PC-9 (cell line): ENCODE data around the gene DENND2D. TPM values are rescaled to one million over a fixed set of nuclear protein-coding genes. Genes with fewer than 3 reads are reported as not detected.
A peak's percentile ranks its signal among the peaks of the same experiment; 100 is the strongest.

ENCODE experiments used
- BruUV-seq: library from RNA; stranded (reverse); fragments of 400-500 nt; replicated peaks from 2 replicates; lab custom pipeline; 2021; lab: Mats Ljungman, UMichigan
- CTCF ChIA-PET: fragments of 300-600 bp; sonication (Branson Sonifier 250); formaldehyde crosslinking; loops from one replicate; lab custom pipeline; 2022; ENCODE audit warnings: antibody characterized with exemption; lab: Charles Lee
- POLR2A ChIA-PET: fragments of 300-600 bp; sonication (Branson Sonifier 250); formaldehyde crosslinking; loops from one replicate; lab custom pipeline; 2022; ENCODE audit warnings: antibody characterized with exemption; ENCODE audit not compliant: unreplicated experiment; lab: Charles Lee
- DNase-seq, 2 experiments: peaks; one replicate each; pipeline versions ENCODE4 v3.0.0 to v3.0.0-alpha.2; 2015 to 2022; ENCODE audit warnings: mixed read lengths in 1 of 2
- H2AFZ ChIP-seq: fragments of 200-600 bp; sonication (generic); 2 replicates; pipeline ENCODE4 v1.8.1; 2017; ENCODE audit warnings: antibody characterized with exemption
- H3F3A ChIP-seq: fragments of 200-600 bp; sonication (generic); 2 replicates; pipeline ENCODE4 v1.8.1; 2017; ENCODE audit warnings: antibody characterized with exemption, mild to moderate bottlenecking, low read depth; ENCODE audit not compliant: insufficient read depth
- H3K27ac ChIP-seq: fragments of 200-600 bp; sonication (generic); 2 replicates; pipeline ENCODE4 v1.6.1; 2016; ENCODE audit warnings: mixed run types
- H3K27me3 ChIP-seq: fragments of 200-600 bp; sonication (generic); 2 replicates; pipeline ENCODE4 v1.6.1; 2016; ENCODE audit warnings: low read depth, mixed run types; ENCODE audit not compliant: insufficient read depth
- H3K36me3 ChIP-seq: fragments of 200-600 bp; sonication (generic); 2 replicates; pipeline ENCODE4 v1.6.1; 2016; ENCODE audit warnings: low read depth, mixed run types
- H3K4me1 ChIP-seq: fragments of 200-600 bp; sonication (generic); replicated peaks from 2 replicates; pipeline ENCODE4 v1.6.1; 2016; ENCODE audit warnings: mixed run types; ENCODE audit not compliant: insufficient read depth
- H3K4me2 ChIP-seq: fragments of 200-600 bp; sonication (generic); 2 replicates; pipeline ENCODE4 v1.6.1; 2017; ENCODE audit warnings: mixed run types
- H3K4me3 ChIP-seq: fragments of 200-600 bp; sonication (generic); 2 replicates; pipeline ENCODE4 v1.6.1; 2016; ENCODE audit warnings: mixed run types
- H3K79me2 ChIP-seq: fragments of 200-600 bp; sonication (generic); 2 replicates; pipeline ENCODE4 v1.6.1; 2017; ENCODE audit warnings: low read depth, mixed run types
- H3K9me2 ChIP-seq: fragments of 200-600 bp; sonication (generic); 2 replicates; pipeline ENCODE4 v1.8.1; 2017; ENCODE audit warnings: mild to moderate bottlenecking; ENCODE audit not compliant: insufficient read depth
- H3K9me3 ChIP-seq: fragments of 200-600 bp; sonication (generic); 2 replicates; pipeline ENCODE4 v1.8.1; 2016; ENCODE audit warnings: low read depth; ENCODE audit not compliant: insufficient read depth
- H4K20me1 ChIP-seq: fragments of 200-600 bp; sonication (generic); 2 replicates; pipeline ENCODE4 v1.8.1; 2017; ENCODE audit not compliant: insufficient read depth
- CTCF ChIP-seq: fragments of 200-600 bp; sonication (generic); conservative IDR thresholded peaks from 2 replicates; pipeline ENCODE4 v1.6.1; 2017; ENCODE audit warnings: mixed run types, antibody characterized with exemption, mild to moderate bottlenecking, moderate library complexity
- EZH2 ChIP-seq: fragments of 200-600 bp; sonication (generic); IDR thresholded peaks from 2 replicates; pipeline ENCODE4 v1.8.0; 2017; ENCODE audit warnings: antibody characterized with exemption, low read depth
- intact Hi-C: fragments of 100-400 bp; cut with micrococcal nuclease; formaldehyde crosslinking; loops from one replicate; pipeline ENCODE4 v1.10.0; 2022; ENCODE audit not compliant: unreplicated experiment
- total RNA-seq: library from RNA; stranded (reverse); gene quantifications from 2 replicates; pipeline ENCODE4 v1.2.3, GENCODE V29; 2021

The DENND2D gene
- total RNA-seq, 1 experiment from 2014 or later = 44.9 TPM

- BruUV-seq = no TSS peak
- Histone ChIP-seq H3K27me3 (no peaks in the 10 kb centered on the region), H3K79me2 (no peaks in the 10 kb centered on the region), H3K4me2 (peak overlapping the region; percentile 46), H2AFZ (no peak overlapping the region), H3K36me3 (peaks cover 24% of the 10 kb centered on the region; the same call in 1 of the 2 replicates), H3F3A (peaks cover 13% of the 10 kb centered on the region), H3K27ac (peak overlapping the region; percentile 79), H3K4me1 (peaks cover 48% of the 10 kb centered on the region), H3K4me3 (no peak overlapping the region; the same call in 1 of the 2 replicates), H3K9me3 (peaks cover 3% of the 10 kb centered on the region; the same call in 1 of the 2 replicates), H4K20me1 (no peaks in the 10 kb centered on the region), H3K9me2 (no peaks in the 10 kb centered on the region)
- intact Hi-C loops = no loop called here
- TF ChIP-seq EZH2 (no peak), CTCF (no peak)
- CTCF ChIA-PET = no interaction called here
- POLR2A ChIA-PET = no interaction called here
- peak in 1 of 2 experiments; percentile 39 for DNase-seq
These were observed 7.6 kb downstream of the DENND2D start for GRCh38 chr1:111192658-111193519.

GRCh38 chr1:111192074-111192473, 8.4 kb downstream of the DENND2D start:
- CTCF ChIA-PET = no interaction called here
- no peak for DNase-seq
- Histone ChIP-seq H3K36me3 (peaks cover 32% of the 10 kb centered on the region; the same call in 1 of the 2 replicates), H3K9me3 (peaks cover 3% of the 10 kb centered on the region; the same call in 1 of the 2 replicates), H3K4me2 (no peak overlapping the region), H3K4me1 (peaks cover 48% of the 10 kb centered on the region), H3K79me2 (no peaks in the 10 kb centered on the region), H3K27ac (peak overlapping the region; percentile 79; the same call in 1 of the 2 replicates), H3K9me2 (no peaks in the 10 kb centered on the region), H3K4me3 (no peak overlapping the region), H3F3A (peaks cover 13% of the 10 kb centered on the region), H4K20me1 (no peaks in the 10 kb centered on the region), H2AFZ (no peak overlapping the region), H3K27me3 (no peaks in the 10 kb centered on the region)
- POLR2A ChIA-PET = no interaction called here
- intact Hi-C loops = no loop called here
- no TSS peak for BruUV-seq
- no peak for TF ChIP-seq EZH2
- TF ChIP-seq CTCF = no peak

- H3K4me2 ChIP-seq = peak overlapping the region; percentile 20
- no TSS peak for BruUV-seq
- H2AFZ ChIP-seq = no peak overlapping the region
- ChIA-PET CTCF (no interaction called here), POLR2A (no interaction called here)
- H3K27me3 ChIP-seq = no peaks in the 10 kb centered on the region
- no peaks in the 10 kb centered on the region for H3K9me2 ChIP-seq
- peak in 1 of 2 experiments; percentile 53 for DNase-seq
- H4K20me1 ChIP-seq = no peaks in the 10 kb centered on the region
- intact Hi-C loops = no loop called here
- peaks cover 32% of the 10 kb centered on the region; the same call in 1 of the 2 replicates for H3K36me3 ChIP-seq
- H3K9me3 ChIP-seq = peaks cover 3% of the 10 kb centered on the region; the same call in 1 of the 2 replicates
- TF ChIP-seq EZH2 (no peak), CTCF (no peak)
- H3K4me1 ChIP-seq = peaks cover 48% of the 10 kb centered on the region
- H3K27ac ChIP-seq = peak overlapping the region; percentile 43
- no peak overlapping the region for H3K4me3 ChIP-seq
- H3K79me2 ChIP-seq = no peaks in the 10 kb centered on the region
- peaks cover 13% of the 10 kb centered on the region for H3F3A ChIP-seq
These were observed 8.9 kb downstream of the DENND2D start for GRCh38 chr1:111191496-111191895.
